Gastroesophageal sphincter (tissue), 3 donors: ENCODE results near the gene DUSP9.

Experiments used
- EP300 ChIP-seq: sonication (generic); formaldehyde crosslinking; IDR thresholded peaks from one replicate; pipeline ENCODE4 v1.6.1; 2017; ENCODE audit warnings: antibody characterized with exemption, mild to moderate bottlenecking
- POLR2A ChIP-seq, 2 donors: fragments of 450-650 bp; IDR thresholded peaks; one replicate each; pipeline ENCODE4 v1.6.1; 2017; ENCODE audit warnings: antibody characterized with exemption in 2 of 2, mild to moderate bottlenecking in 2 of 2, moderate library complexity in 1 of 2
- POLR2AphosphoS5 ChIP-seq: sonication (generic); formaldehyde crosslinking; IDR thresholded peaks from one replicate; pipeline ENCODE4 v1.6.1; 2017; ENCODE audit warnings: antibody characterized with exemption
- TF ChIP-seq, protein P1 (sequence below), 4 experiments: fragments of 200-600 bp in 2 of 4; fragments of 450-650 bp in 2 of 4; sonication (generic) in 1 of 4; IDR thresholded peaks; one replicate each; pipeline ENCODE4 v1.5.1; 2017 to 2019; ENCODE audit warnings: antibody characterized with exemption in 4 of 4, mild to moderate bottlenecking in 2 of 4, moderate library complexity in 2 of 4

DNA sequence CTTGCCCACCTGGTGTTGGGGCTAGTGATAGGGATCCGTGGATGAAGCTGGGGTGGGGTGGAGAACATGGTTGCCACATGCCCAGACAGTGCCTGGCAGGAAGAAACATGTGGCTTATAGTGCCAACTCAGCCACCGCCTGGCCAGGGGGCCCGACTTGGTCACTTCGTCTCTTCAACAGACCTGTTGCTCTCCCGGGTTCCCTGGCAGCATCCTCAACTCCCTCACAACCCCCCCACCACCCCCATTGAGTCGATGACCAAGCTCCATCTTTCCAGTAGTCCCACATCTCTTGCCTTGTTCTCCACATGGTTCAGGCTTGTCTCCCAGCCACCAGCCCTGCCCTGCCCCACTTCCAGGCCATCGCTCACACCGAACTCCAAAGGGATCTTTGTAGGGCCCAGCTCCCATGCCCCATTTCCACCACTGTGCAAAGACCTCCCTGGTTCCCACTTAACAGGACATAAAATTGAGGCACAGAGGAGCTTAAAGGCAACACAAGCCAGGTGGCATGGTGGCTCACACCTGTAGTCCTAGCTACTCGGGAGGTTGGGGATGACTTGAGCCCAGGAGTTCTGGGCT lies 18.8 kb downstream of the DUSP9 start:
- TF ChIP-seq, protein P1, sequence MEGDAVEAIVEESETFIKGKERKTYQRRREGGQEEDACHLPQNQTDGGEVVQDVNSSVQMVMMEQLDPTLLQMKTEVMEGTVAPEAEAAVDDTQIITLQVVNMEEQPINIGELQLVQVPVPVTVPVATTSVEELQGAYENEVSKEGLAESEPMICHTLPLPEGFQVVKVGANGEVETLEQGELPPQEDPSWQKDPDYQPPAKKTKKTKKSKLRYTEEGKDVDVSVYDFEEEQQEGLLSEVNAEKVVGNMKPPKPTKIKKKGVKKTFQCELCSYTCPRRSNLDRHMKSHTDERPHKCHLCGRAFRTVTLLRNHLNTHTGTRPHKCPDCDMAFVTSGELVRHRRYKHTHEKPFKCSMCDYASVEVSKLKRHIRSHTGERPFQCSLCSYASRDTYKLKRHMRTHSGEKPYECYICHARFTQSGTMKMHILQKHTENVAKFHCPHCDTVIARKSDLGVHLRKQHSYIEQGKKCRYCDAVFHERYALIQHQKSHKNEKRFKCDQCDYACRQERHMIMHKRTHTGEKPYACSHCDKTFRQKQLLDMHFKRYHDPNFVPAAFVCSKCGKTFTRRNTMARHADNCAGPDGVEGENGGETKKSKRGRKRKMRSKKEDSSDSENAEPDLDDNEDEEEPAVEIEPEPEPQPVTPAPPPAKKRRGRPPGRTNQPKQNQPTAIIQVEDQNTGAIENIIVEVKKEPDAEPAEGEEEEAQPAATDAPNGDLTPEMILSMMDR (IDR thresholded peaks at IDR 0.05), result no peak
- TF ChIP-seq POLR2A (IDR thresholded peaks at IDR 0.05) (no peak), POLR2AphosphoS5 (no peak), EP300 (no peak)
